Stimulated activated CD4-positive, alpha-beta T cell treated with anti-CD3 and anti-CD28 coated beads, Interleukin-15, amount 100 ng/mL, for 1 hour (primary cell): ENCODE data around the gene PLXNA4.

ENCODE experiments used
- DNase-seq, 2 donors: peaks; one replicate each; pipeline ENCODE4 v3.0.0-alpha.2; 2020; ENCODE audit warnings: low read depth in 1 of 2, low spot score in 1 of 2

Gene PLXNA4

GRCh38 chr7:132279718-132280117 lies 296.6 kb downstream of the PLXNA4 start:
- DNase-seq = no peak

- DNase-seq = no peak
Measured at GRCh38 chr7:132276976-132277725, 299.1 kb downstream of the PLXNA4 start.

- DNase-seq = no peak
Measured at GRCh38 chr7:132276234-132276630, 300.0 kb downstream of the PLXNA4 start.

GRCh38 chr7:132275416-132276233 lies 300.6 kb downstream of the PLXNA4 start:
- DNase-seq = no peak

GRCh38 chr7:132272763-132273371 lies 303.4 kb downstream of the PLXNA4 start:
- no peak for DNase-seq

GRCh38 chr7:132270517-132270916 lies 305.8 kb downstream of the PLXNA4 start:
- DNase-seq = no peak

GRCh38 chr7:132269718-132270117 lies 306.6 kb downstream of the PLXNA4 start:
- DNase-seq = no peak

- no peak for DNase-seq
Measured at GRCh38 chr7:132263151-132263550, 313.1 kb downstream of the PLXNA4 start.

GRCh38 chr7:132262160-132262470 lies 314.2 kb downstream of the PLXNA4 start:
- no peak for DNase-seq

- no peak for DNase-seq
Measured at GRCh38 chr7:132261327-132262159, 314.7 kb downstream of the PLXNA4 start.

- no peak for DNase-seq
Measured at GRCh38 chr7:132258231-132258630, 318.0 kb downstream of the PLXNA4 start.

GRCh38 chr7:132257253-132257652 lies 319.0 kb downstream of the PLXNA4 start:
- no peak for DNase-seq

GRCh38 chr7:132256721-132257212 lies 319.5 kb downstream of the PLXNA4 start:
- no peak for DNase-seq

GRCh38 chr7:132255898-132256297 lies 320.4 kb downstream of the PLXNA4 start:
- DNase-seq = no peak

GRCh38 chr7:132255115-132255797 lies 321.0 kb downstream of the PLXNA4 start:
- DNase-seq = no peak

GRCh38 chr7:132254455-132254854 lies 321.8 kb downstream of the PLXNA4 start:
- DNase-seq = no peak

- DNase-seq = no peak
Measured at GRCh38 chr7:132252793-132253100, 323.5 kb downstream of the PLXNA4 start.

- no peak for DNase-seq
Measured at GRCh38 chr7:132251327-132251659, 325.0 kb downstream of the PLXNA4 start.

- no peak for DNase-seq
Measured at GRCh38 chr7:132250480-132251326, 325.6 kb downstream of the PLXNA4 start.
